Measurements from ENCODE around the gene IFI16.

The IFI16 gene

GRCh38 chr1:159066108-159066507 is 56.4 kb downstream of the IFI16 start:
- DNase-seq: no peak

- peak; percentile 27 for DNase-seq
These were observed 58.3 kb downstream of the IFI16 start for GRCh38 chr1:159067699-159068621.

GRCh38 chr1:159068886-159069285 is 59.2 kb downstream of the IFI16 start:
- no peak for DNase-seq

GRCh38 chr1:159071970-159072582 is 62.4 kb downstream of the IFI16 start:
- peak; percentile 70 for DNase-seq

- DNase-seq: no peak
These were observed 66.9 kb downstream of the IFI16 start, which contains the start of gene AIM2 for GRCh38 chr1:159076438-159077119. AIM2 (minus strand) TSS chr1:159076766; CDS start chr1:159073499, 3,267 bp downstream.

GRCh38 chr1:159077120-159077961 is 67.6 kb downstream of the IFI16 start:
- no peak for DNase-seq

GRCh38 chr1:159079525-159079924 is 69.8 kb downstream of the IFI16 start:
- DNase-seq: no peak

- no peak for DNase-seq
These were observed 71.9 kb downstream of the IFI16 start for GRCh38 chr1:159081626-159082025.

- DNase-seq: no peak
These were observed 73.3 kb downstream of the IFI16 start for GRCh38 chr1:159083013-159083412.

GRCh38 chr1:159084152-159084551 is 74.4 kb downstream of the IFI16 start:
- no peak for DNase-seq

- DNase-seq: no peak
These were observed 75.2 kb downstream of the IFI16 start for GRCh38 chr1:159084867-159085266.

- DNase-seq: no peak
These were observed 78.3 kb downstream of the IFI16 start for GRCh38 chr1:159088050-159088449.

- DNase-seq: no peak
These were observed 79.0 kb downstream of the IFI16 start for GRCh38 chr1:159088546-159089183.

- no peak for DNase-seq
These were observed 79.6 kb downstream of the IFI16 start for GRCh38 chr1:159089184-159089791.

GRCh38 chr1:159090286-159091179 is 80.8 kb downstream of the IFI16 start:
- no peak for DNase-seq

- no peak for DNase-seq
These were observed 81.5 kb downstream of the IFI16 start for GRCh38 chr1:159091180-159091560.

GRCh38 chr1:159091607-159092031 is 81.9 kb downstream of the IFI16 start:
- DNase-seq: no peak

GRCh38 chr1:159092036-159092760 is 82.5 kb downstream of the IFI16 start:
- DNase-seq: no peak

GRCh38 chr1:159098596-159098995 is 88.9 kb downstream of the IFI16 start:
- DNase-seq: no peak

- no peak for DNase-seq
These were observed 90.9 kb downstream of the IFI16 start for GRCh38 chr1:159100589-159100988.

All from midbrain (tissue), 1 donor.